ENCODE measurements around the gene PITRM1. TPM values are rescaled to one million over a fixed set of nuclear protein-coding genes. Genes with fewer than 3 reads are reported as not detected.
"Not testable (repeated sequence)": the region's sequence is repeated elsewhere in the genome, so short reads cannot be mapped to it uniquely, and the experiment has no call there.

Gene PITRM1
- total RNA-seq, 1 donor from 2014 or later, result 85.7 TPM

DNA sequence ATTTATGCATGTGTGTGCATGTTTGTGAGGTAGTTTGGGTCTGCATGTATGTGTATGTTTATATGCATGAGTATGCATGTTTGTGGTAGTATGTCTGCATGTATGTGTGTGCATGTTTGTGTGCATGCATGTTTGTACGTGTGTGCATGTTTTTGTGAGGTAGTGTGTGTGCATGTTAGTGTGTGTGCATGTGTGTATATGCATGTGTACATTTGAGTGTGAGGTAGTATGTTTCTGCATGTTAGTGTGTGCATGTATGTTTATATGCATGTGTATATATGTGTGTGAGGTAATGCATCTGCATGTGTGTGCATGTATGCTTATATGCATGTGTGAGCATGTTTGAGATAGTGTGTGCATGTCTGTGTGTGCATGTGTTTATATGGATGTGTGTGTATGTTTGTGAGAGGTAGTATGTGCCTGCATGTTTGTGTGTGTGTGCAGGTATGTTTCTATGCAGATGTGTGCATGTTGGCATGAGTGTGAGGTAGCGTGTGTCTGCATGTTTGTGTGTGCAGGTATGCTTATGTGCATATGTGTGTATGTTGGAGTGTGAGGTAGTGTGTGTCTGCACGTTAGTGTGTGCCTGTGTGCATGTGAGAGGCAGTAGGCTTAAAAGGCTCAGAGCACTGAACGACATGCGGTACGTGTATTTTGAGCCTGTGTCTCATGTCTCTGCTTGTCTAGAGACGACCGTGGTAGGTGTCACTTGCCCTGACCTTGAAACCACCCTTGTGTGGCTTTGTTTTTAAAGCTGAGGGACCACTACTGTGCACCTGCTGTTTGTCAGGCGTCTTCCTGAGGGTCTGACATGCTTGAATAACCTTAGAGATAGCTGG, 61.6 kb downstream of the PITRM1 start:
- DNase-seq (ENCODE audit: low spot score) (no peak), ATAC-seq (no peak)
- intact Hi-C loops (cut with DNase I), result no loop called here

DNA sequence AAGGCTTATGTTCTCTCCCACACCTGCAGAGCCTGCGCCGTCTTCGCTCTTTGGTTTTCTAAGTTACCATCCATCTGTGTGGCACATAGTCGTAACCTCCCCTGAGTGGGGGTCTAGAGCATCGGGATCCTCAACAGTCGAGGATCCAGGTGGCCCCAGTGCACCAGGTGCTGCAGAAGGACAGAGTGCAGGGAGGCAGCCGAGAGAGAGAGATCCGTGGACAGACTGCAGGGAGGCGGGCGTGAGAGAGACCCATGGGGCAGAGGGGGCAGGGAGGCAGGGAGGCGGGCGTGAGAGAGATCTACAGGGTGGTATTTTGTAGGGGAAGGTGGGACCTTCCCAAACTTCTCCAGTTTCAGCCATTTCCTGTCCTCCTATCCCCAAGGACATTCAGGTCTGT, 62.9 kb downstream of the PITRM1 start:
- intact Hi-C loops (cut with DNase I), result no loop called here
- no peak for DNase-seq (ENCODE audit: low spot score)
- ATAC-seq, result no peak

DNA sequence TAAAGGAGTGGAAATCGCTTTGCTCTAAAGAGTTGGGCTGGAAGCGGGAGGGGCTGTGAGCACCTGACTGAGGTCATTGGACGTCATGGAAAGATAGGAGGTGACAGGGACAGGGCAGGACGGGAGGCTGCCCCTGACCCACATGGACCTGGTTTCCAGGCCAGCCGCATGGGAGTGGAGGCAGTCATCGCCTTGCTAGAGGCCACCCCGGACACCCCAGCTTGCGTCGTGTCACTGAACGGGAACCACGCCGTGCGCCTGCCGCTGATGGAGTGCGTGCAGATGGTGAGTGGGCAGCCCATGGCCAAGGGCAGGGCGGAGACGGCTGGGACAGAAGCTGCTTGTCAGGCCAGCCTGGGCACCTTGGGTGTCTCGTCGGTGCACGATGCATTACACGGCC, 63.4 kb downstream of the PITRM1 start:
- DNase-seq (ENCODE audit: low spot score) (no peak), ATAC-seq (no peak)
- intact Hi-C loops (cut with DNase I), result no loop called here

DNA sequence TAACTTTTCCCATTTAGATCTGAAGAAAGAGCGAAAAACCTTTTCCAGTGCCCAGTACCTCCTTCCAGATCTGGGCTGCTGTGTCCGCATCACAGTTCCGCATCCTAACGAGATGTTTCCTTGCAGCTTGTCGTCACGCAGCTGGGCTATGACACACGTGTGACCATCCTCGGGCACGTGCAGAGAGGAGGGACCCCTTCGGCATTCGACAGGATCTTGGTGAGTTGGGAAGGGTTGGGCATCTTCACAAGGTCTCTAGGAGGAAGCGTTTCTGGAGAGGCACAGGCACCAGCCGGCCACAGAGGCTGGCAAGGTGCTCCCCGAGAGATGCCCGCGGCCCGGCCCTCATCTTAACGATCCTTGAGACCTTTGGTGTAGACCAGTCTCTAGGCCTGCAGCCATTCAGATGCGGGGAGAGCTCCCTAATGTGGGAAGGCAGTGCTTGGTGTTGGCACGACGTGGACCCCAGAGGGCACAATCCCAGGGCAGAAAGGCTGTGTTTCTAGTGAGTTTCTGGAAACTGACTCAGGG, 63.9 kb downstream of the PITRM1 start:
- DNase-seq (ENCODE audit: low spot score), result no peak
- ATAC-seq, result no peak
- intact Hi-C loops (cut with DNase I), result no loop called here

DNA sequence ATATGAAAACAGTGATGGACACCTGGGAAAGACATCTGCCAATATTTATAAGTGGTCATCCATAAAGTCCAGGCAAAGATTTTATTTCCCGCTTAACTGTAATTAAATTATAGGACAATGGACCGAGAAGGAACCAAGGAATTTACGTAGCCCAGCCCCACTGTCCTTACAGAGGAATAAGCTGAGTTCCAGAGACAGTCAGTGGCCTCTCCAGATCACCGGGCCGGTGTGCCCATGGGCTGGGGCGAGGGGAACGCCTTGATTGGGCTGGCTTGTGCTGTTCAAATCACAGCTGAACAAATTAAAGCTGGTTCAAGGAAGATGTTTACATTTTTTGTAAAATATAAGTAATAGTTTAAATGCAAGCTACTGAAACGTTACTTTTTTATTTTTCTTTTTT, 64.5 kb downstream of the PITRM1 start:
- intact Hi-C loops (cut with DNase I), result no loop called here

DNA sequence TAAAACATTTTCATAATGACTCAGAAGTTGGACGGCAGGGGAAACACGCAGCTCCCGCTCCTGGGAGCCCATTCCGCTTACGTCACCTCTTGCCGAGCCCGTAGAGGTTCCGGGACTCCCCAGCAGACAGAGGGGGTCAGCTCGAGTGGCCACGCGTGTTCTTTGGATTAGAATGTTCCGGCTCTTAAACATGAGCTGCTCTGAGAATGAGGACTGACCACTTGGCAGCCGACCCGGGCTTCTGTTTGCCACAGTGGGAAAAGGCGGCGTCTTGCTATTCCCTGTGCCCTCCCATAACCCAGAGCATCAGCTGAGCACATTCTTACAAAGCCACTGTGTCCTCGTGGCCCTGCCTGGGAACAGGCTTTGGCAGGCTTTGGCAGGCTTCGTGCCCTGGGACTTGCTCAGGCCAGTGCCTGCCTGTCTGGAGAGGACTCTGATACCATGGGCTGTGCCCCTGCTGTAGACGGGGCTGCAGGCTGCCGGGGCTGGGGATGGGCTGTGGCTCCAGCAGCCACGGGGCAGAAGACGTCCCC, 65.1 kb downstream of the PITRM1 start:
- ATAC-seq (peak; percentile 94), DNase-seq (ENCODE audit: low spot score) (peak; percentile 87)
- intact Hi-C loops (cut with DNase I), result no loop called here

More for the DNA sequence above, 64.5 kb downstream of the PITRM1 start:
- no peak for DNase-seq (ENCODE audit: low spot score)
- ATAC-seq, result no peak

DNA sequence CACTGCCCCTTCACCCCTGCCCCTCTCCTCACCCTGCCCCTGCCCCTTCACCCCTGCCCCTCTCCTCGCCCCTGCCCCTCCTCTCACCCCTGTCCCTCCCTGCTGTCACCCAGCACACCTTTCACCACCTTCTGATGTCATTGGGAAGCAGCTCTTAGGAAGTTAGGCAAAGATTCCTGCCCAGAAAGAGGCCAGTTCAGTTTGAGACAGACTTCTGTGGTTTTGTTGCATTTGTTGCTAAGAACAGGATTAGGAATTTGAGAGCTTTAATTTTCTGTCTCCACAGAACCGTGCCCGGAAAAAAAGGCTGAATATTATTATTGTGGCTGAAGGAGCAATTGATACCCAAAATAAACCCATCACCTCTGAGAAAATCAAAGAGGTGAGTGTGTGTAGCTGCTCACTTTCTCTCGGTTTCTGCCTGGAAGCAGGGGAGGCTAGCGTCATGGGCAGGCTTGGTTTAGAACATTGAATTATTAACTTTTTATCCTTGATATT, 65.6 kb downstream of the PITRM1 start:
- intact Hi-C loops (cut with DNase I), result no loop called here
- no peak for ATAC-seq
- no peak for DNase-seq (ENCODE audit: low spot score)

DNA sequence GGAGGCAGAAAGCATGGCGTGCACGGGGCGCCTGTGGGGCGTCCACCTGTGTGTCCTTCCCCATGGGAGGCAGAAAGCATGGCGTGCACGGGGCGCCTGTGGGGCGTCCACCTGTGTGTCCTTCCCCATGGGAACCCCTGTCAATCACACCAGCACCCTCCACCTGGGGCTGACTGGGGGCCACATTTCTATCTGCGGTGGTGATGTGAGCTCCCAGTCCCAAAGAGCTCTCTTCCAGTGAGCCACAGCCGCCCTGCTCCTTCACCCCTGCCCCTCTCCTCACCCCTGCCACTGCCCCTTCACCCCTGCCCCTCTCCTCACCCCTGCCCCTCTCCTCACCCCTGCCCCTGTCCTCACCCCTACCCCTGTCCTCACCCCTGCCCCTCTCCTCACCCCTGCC, 66.3 kb downstream of the PITRM1 start:
- intact Hi-C loops (cut with DNase I); DNase-seq (ENCODE audit: low spot score); ATAC-seq: not testable (repeated sequence)

DNA sequence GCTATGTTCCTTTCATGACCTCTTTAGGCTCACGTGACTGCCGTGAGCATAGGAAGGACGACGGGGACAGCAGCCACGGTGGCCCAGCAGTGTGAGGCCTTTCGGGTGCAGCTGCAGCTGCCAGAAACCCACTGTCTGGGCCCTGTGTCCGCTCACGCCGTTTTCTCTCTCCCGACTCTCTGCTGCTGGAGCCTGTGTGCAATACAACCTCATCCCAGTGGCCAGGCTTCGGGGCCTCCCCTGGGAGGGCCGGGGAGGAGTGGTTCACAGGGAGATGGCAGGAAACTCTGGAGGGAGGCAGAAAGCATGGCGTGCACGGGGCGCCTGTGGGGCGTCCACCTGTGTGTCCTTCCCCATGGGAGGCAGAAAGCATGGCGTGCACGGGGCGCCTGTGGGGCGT, 66.7 kb downstream of the PITRM1 start:
- intact Hi-C loops (cut with DNase I), result no loop called here
- DNase-seq (ENCODE audit: low spot score) (no peak), ATAC-seq (no peak)

DNA sequence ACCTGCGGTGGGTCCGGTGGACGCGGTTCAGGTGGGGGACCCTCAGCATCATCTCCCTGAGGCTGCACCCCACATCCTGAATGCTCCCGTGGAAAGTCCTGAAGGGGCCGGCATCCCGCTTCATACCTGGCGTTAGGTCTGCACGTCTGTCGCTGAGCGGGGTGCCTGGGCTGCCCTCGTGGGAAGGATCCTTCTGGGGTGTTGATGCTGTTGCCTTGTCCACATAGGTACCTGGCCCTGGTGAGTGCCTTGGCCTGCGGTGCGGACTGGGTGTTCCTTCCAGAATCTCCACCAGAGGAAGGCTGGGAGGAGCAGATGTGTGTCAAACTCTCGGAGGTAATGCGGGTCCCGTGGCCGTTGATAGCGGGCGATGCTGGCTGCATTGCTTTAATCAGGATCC, 67.4 kb downstream of the PITRM1 start:
- intact Hi-C loops (cut with DNase I), result no loop called here
- ATAC-seq (no peak), DNase-seq (ENCODE audit: low spot score) (no peak)

DNA sequence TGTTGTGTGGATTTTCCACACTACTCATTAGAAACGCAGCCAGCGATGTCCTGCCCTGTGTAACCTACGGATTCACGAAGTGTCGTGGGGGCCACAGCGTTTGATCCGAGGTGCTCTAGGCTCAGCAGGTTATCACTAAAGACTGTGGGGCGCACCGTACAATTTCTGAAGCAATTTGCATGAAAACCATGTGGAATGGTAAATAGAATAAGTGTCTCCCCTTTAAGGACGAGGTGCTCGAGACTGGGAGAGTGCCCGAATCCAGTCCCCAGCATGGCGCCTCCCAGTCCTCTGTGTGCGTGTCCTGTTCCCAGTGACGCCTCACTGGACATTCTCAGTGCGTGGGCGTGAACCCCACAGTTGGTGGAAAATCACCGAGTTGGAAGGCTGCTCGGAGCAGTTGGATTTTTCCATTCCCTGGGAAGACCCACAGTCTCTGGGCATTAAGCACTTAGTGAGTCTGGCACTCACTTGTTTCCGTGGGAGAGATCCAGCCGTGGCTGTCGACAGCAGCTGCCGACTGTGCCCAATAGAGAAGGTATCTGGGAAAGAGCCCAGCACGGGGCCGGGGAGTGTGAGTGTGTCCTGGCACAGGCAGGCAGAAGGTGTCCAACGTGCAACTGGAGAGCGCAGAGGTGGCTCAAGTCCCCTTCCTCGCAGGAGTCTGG, 68.2 kb downstream of the PITRM1 start:
- no peak for ATAC-seq
- DNase-seq (ENCODE audit: low spot score), result no peak
- intact Hi-C loops (cut with DNase I), result no loop called here

DNA sequence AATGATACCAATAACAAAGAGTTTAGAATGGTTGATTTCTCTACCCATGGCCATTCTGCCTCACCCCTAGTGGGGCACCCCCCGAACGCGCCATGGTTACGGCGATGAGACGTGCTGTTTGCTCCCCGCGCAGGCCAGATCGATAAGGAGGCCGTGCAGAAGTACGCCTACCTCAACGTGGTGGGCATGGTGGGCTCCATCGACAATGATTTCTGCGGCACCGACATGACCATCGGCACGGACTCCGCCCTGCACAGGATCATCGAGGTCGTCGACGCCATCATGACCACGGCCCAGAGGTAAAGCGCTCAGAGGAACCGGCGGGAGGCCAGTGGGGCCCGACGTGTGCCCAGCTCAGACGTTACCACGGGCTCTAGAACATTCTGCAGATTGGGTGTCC, 68.9 kb downstream of the PITRM1 start:
- intact Hi-C loops (cut with DNase I), result no loop called here
- no peak for DNase-seq (ENCODE audit: low spot score)
- no peak for ATAC-seq

DNA sequence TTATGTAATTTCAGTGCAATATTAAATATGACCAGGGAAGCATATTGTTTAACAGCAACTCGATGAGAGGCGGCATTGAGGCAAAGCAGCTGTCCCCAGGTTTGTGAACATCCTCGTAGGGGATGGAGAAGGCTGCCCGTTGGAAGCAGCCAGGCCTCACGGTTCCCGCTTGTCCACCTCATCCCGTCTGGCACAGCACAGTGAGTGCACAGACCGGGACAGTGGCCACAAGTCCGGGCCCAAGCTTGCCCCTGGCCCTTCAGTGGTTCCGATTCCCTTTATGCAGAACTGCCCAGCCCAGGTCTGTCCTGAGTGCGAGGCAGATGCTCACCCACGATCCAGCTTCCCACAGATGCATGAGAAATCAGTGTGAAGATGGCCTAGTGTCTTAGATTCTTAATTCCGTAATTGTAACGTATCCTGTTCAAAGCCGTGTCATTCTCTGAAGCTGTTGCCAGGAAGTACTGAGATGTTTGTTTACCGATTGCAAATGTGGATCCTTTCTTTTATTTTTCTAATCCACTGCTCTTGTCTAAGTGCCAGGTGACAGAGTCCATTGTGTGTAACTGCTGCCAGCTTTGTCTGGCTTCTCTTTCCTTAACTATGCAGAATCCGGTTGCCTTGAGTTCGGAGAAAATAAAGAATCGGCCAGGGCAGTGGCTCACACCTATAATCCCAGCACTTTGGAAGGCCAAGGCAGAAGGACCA, 69.7 kb downstream of the PITRM1 start:
- intact Hi-C loops (cut with DNase I), result no loop called here

DNA sequence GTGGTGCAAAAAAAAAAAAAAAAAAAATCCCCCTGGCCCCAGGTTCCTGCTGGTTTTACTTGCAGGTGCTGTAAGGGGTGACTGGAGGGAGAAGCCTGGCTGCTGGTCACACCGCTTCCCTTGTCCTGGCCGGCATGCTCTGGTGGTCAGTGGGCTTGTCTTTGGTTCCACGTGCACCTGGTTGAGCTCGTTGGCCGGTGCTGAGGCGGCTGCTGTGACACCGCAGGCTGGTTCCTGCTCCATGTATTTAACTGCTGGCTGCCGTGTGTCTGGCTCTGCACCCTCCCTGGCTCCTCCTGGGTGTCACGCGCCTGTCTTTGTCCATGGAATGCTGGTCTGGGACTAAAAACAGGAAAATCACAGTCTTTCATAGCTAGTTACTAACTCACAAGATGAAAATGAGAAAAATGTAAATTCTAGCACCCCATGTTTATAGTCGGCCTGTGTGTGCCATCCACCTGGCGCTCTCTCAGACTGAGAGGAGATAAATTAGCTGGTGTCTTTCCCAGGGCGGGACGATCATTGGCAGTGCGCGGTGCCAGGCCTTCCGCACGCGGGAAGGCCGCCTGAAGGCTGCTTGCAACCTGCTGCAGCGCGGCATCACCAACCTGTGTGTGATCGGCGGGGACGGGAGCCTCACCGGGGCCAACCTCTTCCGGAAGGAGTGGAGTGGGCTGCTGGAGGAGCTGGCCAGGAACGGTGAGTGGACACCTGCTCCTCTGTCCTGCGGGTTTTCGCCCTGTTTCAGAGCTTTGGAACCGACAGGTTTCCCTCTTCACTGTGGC, 71.5 kb downstream of the PITRM1 start:
- intact Hi-C loops (cut with DNase I), result no loop called here
- ATAC-seq (no peak), DNase-seq (ENCODE audit: low spot score) (no peak)

More for the DNA sequence above, 69.7 kb downstream of the PITRM1 start:
- no peak for DNase-seq (ENCODE audit: low spot score)
- no peak for ATAC-seq

DNA sequence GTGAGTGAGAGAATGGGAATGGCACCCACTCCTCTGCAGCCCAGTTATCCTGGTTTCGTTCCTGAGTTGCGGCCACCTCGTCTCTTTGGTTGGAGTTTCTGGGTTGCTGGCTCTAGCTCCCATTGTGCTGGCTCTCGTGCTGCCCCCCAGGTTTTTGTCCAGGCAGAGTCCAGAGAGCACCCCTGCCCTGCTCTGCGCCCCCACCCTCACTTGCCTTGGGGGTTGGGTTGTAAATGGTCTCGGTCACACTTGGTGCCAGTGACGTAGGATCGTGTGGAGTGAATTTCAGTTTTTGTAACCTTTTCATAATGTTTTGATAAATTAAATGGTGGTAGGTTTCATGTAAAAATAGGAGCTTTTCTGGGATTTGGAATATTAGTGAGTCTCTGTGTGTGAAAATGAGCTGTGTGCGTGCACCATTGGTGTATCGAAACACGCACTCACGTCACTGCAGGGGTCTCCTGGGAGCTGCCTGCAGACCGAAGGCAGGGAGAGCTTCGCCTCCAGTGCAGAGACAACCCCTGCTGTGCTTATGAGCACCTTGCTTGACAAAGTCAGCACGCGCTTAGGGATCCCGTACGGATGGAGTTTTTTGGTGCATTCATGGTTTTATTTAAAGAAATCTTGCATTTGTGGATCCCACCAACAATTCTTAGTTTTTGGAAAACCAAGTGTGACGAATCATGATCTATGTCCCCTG, 72.3 kb downstream of the PITRM1 start:
- no peak for ATAC-seq
- intact Hi-C loops (cut with DNase I), result no loop called here
- DNase-seq (ENCODE audit: low spot score), result no peak

DNA sequence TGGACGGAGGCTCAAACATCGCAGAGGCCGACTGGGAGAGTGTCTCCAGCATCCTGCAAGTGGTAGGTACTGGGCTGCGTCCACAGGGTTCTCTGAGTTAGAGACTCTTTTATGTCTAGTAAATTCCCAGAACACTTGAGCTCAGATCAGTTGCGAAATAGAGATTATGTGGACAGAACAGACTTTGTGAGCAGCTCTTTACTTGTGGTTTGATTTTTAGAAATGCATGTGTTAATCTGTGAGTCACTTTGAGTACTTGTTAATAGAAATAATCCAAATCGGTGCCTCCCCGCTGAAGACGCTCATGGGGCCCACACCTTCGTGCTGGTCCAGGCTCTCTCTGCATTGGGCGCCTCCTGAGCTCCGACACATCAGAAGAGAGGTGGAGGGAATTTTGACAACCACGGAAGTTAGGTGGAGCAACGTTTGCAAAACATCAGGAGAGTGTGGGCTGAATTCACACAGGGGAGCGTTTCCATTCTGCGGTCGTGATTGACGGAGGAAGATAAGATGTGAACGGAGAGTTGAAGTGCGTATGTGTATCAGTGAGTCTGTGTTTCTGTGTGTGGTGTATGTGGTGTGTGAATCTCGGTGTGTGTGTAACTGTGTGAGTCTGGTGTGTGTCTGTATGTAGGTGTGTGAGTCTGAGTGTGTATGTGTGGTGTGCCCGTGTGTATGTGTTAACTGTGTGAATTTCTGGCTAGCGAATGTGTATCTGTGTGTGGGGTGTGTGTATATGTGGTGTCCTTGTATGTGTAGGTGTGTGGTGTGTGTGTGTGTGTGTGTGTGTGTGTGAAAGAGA, 73.1 kb downstream of the PITRM1 start:
- no peak for DNase-seq (ENCODE audit: low spot score)
- intact Hi-C loops (cut with DNase I), result no loop called here
- no peak for ATAC-seq

DNA sequence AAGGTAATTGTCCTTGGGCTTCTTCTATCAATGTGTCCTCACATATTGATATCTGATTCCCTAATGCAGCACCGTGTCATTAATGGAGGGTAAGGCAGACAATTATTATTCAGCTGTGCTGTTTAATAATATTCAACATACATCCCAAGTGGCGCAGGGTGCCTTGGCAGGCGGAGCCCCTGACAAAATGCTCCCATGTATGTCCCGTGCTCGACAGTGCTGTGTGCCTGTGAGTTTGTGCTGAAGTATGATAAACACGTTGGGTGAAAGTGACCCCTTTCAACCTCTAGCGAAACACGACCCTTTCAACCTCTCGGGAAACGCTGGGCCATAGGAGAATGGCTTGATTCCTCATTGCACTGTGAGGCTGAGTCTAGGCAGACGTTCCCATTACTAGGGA, 73.9 kb downstream of the PITRM1 start:
- intact Hi-C loops (cut with DNase I), result no loop called here
- ATAC-seq, result no peak
- DNase-seq (ENCODE audit: low spot score), result no peak
